Nephron progenitor cell (in vitro differentiated cells): Measurements from ENCODE around the gene SEZ6L.

ENCODE experiments used
- DNase-seq: peaks from one replicate; pipeline ENCODE4 v3.0.0; 2021
- H3K27ac Mint-ChIP-seq: 2 replicates; pipeline ENCODE4 v1.8.0; 2021; ENCODE audit warnings: mild to moderate bottlenecking, moderate library complexity, mixed read lengths
- H3K27me3 Mint-ChIP-seq: 2 replicates; pipeline ENCODE4 v1.8.0; 2021; ENCODE audit warnings: mild to moderate bottlenecking, low read depth, mixed read lengths; ENCODE audit not compliant: poor library complexity
- H3K36me3 Mint-ChIP-seq: 2 replicates; pipeline ENCODE4 v1.8.0; 2021; ENCODE audit warnings: low read depth, mixed read lengths
- H3K4me1 Mint-ChIP-seq: 2 replicates; pipeline ENCODE4 v1.8.0; 2021; ENCODE audit warnings: mixed read lengths
- H3K4me3 Mint-ChIP-seq: 2 replicates; pipeline ENCODE4 v1.8.0; 2021; ENCODE audit warnings: mild to moderate bottlenecking, moderate library complexity, mixed read lengths
- H3K9me3 Mint-ChIP-seq: 2 replicates; pipeline ENCODE4 v1.8.0; 2021; ENCODE audit warnings: mild to moderate bottlenecking, moderate library complexity, mixed read lengths
- TF ChIP-seq, protein P1 (sequence below): fragments of 200-600 bp; sonication (generic); IDR thresholded peaks from 2 replicates; pipeline ENCODE4 v1.5.0; 2021; ENCODE audit warnings: antibody characterized with exemption

Gene SEZ6L

DNA sequence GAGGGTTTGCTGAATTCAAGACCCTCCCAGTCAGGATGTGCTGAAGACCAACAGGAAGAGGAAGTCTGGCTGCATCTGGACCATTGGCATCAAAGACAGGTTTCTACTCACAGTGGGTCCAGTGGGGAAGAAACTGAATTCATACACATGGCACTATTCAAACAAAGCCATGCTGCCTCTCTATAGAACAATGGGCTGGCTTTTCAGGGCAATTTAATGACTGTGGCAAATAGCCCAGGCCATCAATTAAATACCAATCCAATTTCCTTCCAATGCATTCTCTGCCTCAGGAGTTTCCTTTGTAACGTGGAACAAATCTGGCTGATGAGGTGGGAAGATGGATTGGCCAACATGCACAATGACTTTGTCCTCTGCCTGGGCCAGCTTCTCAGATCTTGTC, 98.6 kb downstream of the SEZ6L start:
- TF ChIP-seq, protein P1, sequence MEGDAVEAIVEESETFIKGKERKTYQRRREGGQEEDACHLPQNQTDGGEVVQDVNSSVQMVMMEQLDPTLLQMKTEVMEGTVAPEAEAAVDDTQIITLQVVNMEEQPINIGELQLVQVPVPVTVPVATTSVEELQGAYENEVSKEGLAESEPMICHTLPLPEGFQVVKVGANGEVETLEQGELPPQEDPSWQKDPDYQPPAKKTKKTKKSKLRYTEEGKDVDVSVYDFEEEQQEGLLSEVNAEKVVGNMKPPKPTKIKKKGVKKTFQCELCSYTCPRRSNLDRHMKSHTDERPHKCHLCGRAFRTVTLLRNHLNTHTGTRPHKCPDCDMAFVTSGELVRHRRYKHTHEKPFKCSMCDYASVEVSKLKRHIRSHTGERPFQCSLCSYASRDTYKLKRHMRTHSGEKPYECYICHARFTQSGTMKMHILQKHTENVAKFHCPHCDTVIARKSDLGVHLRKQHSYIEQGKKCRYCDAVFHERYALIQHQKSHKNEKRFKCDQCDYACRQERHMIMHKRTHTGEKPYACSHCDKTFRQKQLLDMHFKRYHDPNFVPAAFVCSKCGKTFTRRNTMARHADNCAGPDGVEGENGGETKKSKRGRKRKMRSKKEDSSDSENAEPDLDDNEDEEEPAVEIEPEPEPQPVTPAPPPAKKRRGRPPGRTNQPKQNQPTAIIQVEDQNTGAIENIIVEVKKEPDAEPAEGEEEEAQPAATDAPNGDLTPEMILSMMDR, result no peak
- H3K36me3 Mint-ChIP-seq, result no peaks in the 10 kb centered on the region
- no peak for DNase-seq
- H3K4me1 Mint-ChIP-seq, result peaks cover 5% of the 10 kb centered on the region
- H3K27ac Mint-ChIP-seq, result no peak overlapping the region
- H3K27me3 Mint-ChIP-seq, result peaks cover 13% of the 10 kb centered on the region
- no peaks in the 10 kb centered on the region for H3K9me3 Mint-ChIP-seq
- no peak overlapping the region for H3K4me3 Mint-ChIP-seq

DNA sequence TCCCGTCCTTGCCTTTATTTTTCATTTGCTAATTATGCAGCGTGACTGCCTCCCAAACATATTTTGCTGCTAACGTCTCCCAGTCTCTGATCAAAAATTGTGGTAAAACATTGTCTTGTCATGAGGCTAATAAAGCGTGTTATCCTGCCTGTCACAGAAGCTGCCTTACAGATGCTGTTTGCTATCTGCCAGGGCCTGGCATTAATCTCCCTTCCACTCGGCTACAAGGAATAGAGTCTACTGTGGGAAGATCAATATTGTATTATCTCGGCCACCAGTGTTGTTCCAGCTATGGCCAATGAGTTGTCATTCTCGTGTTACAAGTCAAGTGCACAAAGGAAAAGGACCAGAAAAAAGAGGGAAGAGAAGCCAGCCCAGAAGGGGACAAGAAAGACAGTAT, 100.3 kb downstream of the SEZ6L start:
- H3K4me1 Mint-ChIP-seq, result peaks cover 5% of the 10 kb centered on the region
- TF ChIP-seq, protein P1, result no peak
- no peaks in the 10 kb centered on the region for H3K9me3 Mint-ChIP-seq
- DNase-seq, result no peak
- peaks cover 16% of the 10 kb centered on the region for H3K27me3 Mint-ChIP-seq
- no peak overlapping the region for H3K4me3 Mint-ChIP-seq
- no peaks in the 10 kb centered on the region for H3K36me3 Mint-ChIP-seq
- H3K27ac Mint-ChIP-seq, result no peak overlapping the region

DNA sequence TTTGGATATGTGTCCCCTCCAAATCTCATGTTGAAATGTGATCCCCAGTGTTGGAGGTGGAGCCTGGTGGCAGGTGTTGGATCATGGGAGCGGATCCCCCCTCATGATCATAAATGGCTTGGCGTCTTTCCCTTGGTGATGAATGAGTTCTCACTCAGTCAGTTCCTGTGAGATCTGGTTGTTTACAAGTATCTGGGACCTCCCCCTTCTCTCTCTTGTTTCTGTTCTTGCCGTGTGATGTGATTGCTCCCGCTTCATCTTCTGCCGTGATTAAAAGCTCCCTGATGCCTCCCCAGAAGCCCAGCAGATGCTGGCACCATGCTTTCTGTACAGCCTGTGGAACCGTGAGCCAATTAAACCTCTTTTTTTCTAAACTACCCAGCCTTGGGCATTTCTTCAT, 102.2 kb downstream of the SEZ6L start:
- no peaks in the 10 kb centered on the region for H3K9me3 Mint-ChIP-seq
- H3K27ac Mint-ChIP-seq, result no peak overlapping the region
- H3K4me3 Mint-ChIP-seq, result no peak overlapping the region
- H3K4me1 Mint-ChIP-seq, result peaks cover 5% of the 10 kb centered on the region
- peaks cover 11% of the 10 kb centered on the region for H3K27me3 Mint-ChIP-seq
- TF ChIP-seq, protein P1, result no peak
- no peak for DNase-seq
- no peaks in the 10 kb centered on the region for H3K36me3 Mint-ChIP-seq

DNA sequence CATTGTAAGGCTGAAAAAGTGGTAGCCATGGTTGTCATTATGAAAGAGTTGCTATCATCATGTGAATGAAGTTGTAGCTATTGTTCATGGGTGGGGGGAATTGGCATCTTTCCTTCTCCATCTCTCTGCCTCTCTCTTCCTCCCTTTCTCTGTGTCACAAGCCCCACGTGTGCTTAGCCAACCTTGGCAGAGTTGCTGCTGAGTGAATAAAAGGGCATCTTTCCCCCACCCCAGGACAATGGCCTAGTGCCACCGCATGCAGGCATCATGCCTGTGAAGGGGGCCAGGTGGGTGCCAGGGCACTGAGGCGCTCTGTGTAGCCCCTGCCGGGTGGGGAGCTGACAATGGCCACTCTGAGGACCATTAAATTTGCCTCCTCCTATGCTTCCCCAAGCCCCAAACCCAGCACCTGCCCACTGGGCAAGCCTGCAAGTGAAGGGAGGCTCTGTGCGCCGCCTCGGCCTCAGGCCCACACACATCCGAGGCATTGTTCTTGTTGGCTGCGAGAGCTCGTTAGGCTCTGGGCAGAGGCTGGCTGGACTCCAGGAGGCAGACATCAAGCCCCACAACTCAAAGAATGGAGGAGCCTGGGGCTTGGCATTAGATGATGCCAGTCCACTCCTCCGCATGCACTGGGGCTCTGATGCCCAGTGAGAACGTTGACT, 103.9 kb downstream of the SEZ6L start:
- Mint-ChIP-seq H3K36me3 (no peaks in the 10 kb centered on the region), H3K4me1 (peaks cover 5% of the 10 kb centered on the region), H3K9me3 (no peaks in the 10 kb centered on the region), H3K27me3 (peaks cover 5% of the 10 kb centered on the region), H3K4me3 (no peak overlapping the region), H3K27ac (no peak overlapping the region)
- no peak for DNase-seq
- TF ChIP-seq, protein P1, result no peak

DNA sequence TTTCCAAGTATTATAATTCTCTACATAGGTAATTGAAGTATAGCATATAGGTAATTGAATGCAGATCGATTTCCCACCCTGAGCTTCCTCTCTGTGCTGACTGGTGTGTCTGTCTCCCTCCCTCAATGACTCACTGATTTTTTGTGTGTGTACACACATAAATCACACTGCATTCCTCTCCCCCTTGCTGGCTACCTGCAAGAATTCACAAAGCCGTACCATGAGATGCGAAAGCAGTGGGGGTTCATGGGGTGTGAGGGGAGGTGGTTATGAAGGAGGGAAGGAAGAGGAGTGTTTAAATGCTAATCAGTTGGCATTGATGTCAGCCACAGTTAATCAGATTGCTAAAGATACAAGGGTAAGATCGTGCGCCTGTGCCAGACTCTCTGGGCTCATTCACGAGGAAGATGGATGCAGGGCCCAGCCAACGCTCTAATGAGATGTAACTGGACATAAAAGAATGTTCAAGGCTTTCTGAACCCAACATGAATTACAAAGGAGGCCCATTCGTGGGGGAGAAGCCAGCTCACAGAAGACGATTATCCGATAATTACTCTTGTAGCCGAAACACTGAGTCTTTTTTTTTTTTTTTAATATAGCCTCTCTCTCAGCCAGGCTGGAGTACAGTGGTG, 107.4 kb downstream of the SEZ6L start:
- Mint-ChIP-seq H3K9me3 (no peaks in the 10 kb centered on the region), H3K4me1 (peaks cover under 1% of the 10 kb centered on the region), H3K27me3 (peaks cover 5% of the 10 kb centered on the region), H3K4me3 (no peak overlapping the region), H3K36me3 (no peaks in the 10 kb centered on the region), H3K27ac (no peak overlapping the region)
- DNase-seq, result no peak
- TF ChIP-seq, protein P1, result no peak

DNA sequence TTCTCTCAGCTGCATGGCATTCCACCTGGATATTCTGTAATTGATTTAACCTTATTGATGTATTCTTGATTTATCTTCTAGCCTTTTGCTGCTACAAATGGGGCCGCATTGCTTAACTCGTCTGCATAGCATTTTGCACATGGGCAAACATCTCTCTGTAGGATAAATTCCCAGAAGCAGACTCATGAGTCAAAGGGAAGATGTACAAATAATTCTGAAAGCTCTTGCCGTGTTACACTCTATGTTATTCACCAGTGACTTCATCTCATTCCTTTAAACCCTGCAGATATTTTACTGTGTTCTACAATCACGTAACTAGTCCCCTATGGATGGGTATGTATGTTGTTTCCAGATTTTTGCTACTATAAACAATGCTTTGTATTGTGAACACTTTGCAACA, 112.7 kb downstream of the SEZ6L start:
- no peaks in the 10 kb centered on the region for H3K9me3 Mint-ChIP-seq
- no peaks in the 10 kb centered on the region for H3K36me3 Mint-ChIP-seq
- no peak for DNase-seq
- peaks cover 7% of the 10 kb centered on the region for H3K27me3 Mint-ChIP-seq
- TF ChIP-seq, protein P1, result no peak
- no peak overlapping the region for H3K27ac Mint-ChIP-seq
- H3K4me1 Mint-ChIP-seq, result no peaks in the 10 kb centered on the region
- no peak overlapping the region for H3K4me3 Mint-ChIP-seq
